ENCODE measurements around the gene WDR7.

Gene WDR7

DNA sequence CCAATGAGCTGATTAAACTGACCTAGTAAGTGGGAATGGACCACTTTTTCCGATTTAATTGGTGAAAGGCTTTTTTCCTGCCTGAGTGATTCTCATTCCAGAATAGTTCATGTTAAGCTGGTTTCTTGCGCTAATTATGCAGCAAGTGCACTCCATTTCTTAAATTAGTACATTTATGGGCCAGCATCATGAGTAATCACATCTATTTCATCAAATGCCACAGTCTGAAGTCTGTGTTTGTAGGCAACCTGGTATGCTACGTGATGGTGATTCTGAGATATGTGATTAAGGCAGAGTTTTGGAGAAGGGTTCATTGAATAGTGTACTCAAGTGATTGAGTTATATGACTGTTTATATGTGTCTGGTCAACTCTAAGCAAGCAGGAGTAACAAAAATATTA is 367.7 kb downstream of the WDR7 start:
- TF ChIP-seq ZBTB7A (IDR thresholded peaks at IDR 0.05; ENCODE audit: low read depth) (no peak), NFIC (IDR thresholded peaks at IDR 0.05) (no peak), RAD21 (IDR thresholded peaks at IDR 0.05; ENCODE audit: low read depth) (no peak), YY1 (IDR thresholded peaks at IDR 0.05; ENCODE audit: low read depth) (no peak), USF1 (IDR thresholded peaks at IDR 0.05) (no peak), TAF1 (IDR thresholded peaks at IDR 0.05; ENCODE audit: low read depth) (no peak), TEAD4 (IDR thresholded peaks at IDR 0.05) (no peak), TCF12 (IDR thresholded peaks at IDR 0.05; ENCODE audit: low read depth) (no peak), REST (IDR thresholded peaks at IDR 0.05; ENCODE audit: low read depth) (no peak), EGR1 (IDR thresholded peaks at IDR 0.05) (no peak), MAX (IDR thresholded peaks at IDR 0.05) (no peak), CREB1 (IDR thresholded peaks at IDR 0.05; ENCODE audit: low read depth) (no peak), FOXM1 (IDR thresholded peaks at IDR 0.05; ENCODE audit: borderline replicate concordance, low read depth) (no peak), EP300 (IDR thresholded peaks at IDR 0.05; ENCODE audit: borderline replicate concordance) (no peak), CEBPB (IDR thresholded peaks at IDR 0.05) (no peak)

DNA sequence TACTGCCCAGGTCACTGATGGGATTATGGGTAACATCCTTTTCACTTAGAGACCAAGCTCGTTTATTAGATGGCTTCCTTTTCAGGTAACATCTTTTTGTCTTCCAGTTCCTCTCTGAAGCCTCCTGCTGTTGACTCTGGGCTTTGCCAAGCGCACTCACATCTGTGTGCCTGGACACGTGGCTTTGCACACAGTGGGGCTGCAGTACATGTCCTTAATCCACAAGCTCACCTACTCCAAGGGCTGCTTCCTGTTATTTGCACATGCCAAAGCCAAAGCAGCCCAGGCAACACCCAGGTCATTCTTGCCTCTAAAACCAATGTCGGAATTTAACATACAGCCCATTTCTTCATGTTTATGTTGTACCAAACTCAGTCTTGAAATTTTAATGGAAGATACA is 371.6 kb downstream of the WDR7 start:
- no peak for TF ChIP-seq RAD21 (IDR thresholded peaks at IDR 0.05; ENCODE audit: low read depth)
- no peak for TF ChIP-seq REST (IDR thresholded peaks at IDR 0.05; ENCODE audit: low read depth)
- TF ChIP-seq YY1 (IDR thresholded peaks at IDR 0.05; ENCODE audit: low read depth) = no peak
- TF ChIP-seq CREB1 (IDR thresholded peaks at IDR 0.05; ENCODE audit: low read depth) = no peak

GRCh38 chr18:57023275-57023882 is 372.2 kb downstream of the WDR7 start:
- TF ChIP-seq TEAD4 (IDR thresholded peaks at IDR 0.05) (peak; percentile 49; the same call in 1 of the 2 replicates), CEBPB (IDR thresholded peaks at IDR 0.05) (peak; percentile 53; the same call in 1 of the 2 replicates), REST (IDR thresholded peaks at IDR 0.05; ENCODE audit: low read depth) (no peak), EP300 (IDR thresholded peaks at IDR 0.05; ENCODE audit: borderline replicate concordance) (peak; percentile 76), CREB1 (IDR thresholded peaks at IDR 0.05; ENCODE audit: low read depth) (no peak), USF1 (IDR thresholded peaks at IDR 0.05) (no peak), TCF12 (IDR thresholded peaks at IDR 0.05; ENCODE audit: low read depth) (peak; percentile 75; the same call in 1 of the 2 replicates), TAF1 (IDR thresholded peaks at IDR 0.05; ENCODE audit: low read depth) (no peak), YY1 (IDR thresholded peaks at IDR 0.05; ENCODE audit: low read depth) (no peak), EGR1 (IDR thresholded peaks at IDR 0.05) (no peak), FOXM1 (IDR thresholded peaks at IDR 0.05; ENCODE audit: borderline replicate concordance, low read depth) (peak; percentile 82), RAD21 (IDR thresholded peaks at IDR 0.05; ENCODE audit: low read depth) (peak; percentile 1; the same call in 1 of the 2 replicates), NFIC (IDR thresholded peaks at IDR 0.05) (peak; percentile 88), MAX (IDR thresholded peaks at IDR 0.05) (no peak), ZBTB7A (IDR thresholded peaks at IDR 0.05; ENCODE audit: low read depth) (no peak)

DNA sequence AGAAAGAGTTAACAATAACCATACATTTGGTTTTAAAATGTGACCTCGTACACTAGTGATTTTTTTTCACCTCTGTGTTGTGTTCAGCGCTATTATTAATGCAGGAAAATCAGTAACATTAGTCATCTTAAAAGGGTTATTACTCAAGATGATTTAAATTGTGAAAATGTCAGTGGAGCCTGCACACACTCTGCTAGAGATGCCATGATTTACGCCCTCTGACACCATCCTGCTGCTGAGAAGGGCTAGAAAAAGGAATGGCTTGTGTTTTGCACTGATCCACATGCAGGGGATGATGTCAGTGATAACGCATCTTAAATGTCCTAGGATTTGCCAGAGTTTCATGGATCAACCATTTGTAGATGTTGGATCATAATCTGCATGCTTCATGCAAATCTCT is 374.4 kb downstream of the WDR7 start:
- TF ChIP-seq EP300 (IDR thresholded peaks at IDR 0.05; ENCODE audit: borderline replicate concordance) (no peak), USF1 (IDR thresholded peaks at IDR 0.05) (no peak), TEAD4 (IDR thresholded peaks at IDR 0.05) (no peak)
